Liver (tissue), 9 donors: ENCODE results near the gene KIRREL3. TPM values are rescaled to one million over a fixed set of nuclear protein-coding genes. Genes with fewer than 3 reads are reported as not detected.

ENCODE experiments used
- DNase-seq: peaks from one replicate; pipeline ENCODE4 v3.0.0-alpha.2; 2017; ENCODE audit warnings: low spot score
- H3K27ac ChIP-seq, 2 donors: one replicate each; pipeline ENCODE4 v1.7.0; 2013; ENCODE audit warnings: inconsistent platforms in 2 of 2, low read length in 2 of 2, control low read depth in 1 of 2, low read depth in 1 of 2, mild to moderate bottlenecking in 1 of 2
- H3K27me3 ChIP-seq, 4 donors: one replicate each; pipeline versions ENCODE4 v1.6.1 to v1.7.0; 2013; ENCODE audit warnings: low read length in 3 of 4, inconsistent platforms in 1 of 4, mild to moderate bottlenecking in 1 of 4, moderate library complexity in 1 of 4; ENCODE audit not compliant: control insufficient read depth in 4 of 4, insufficient read depth in 4 of 4
- H3K36me3 ChIP-seq, 4 donors: one replicate each; pipeline versions ENCODE4 v1.6.1 to v1.7.0; 2013; ENCODE audit warnings: low read length in 3 of 4, mild to moderate bottlenecking in 3 of 4, low read depth in 1 of 4, moderate library complexity in 1 of 4; ENCODE audit not compliant: control insufficient read depth in 4 of 4, insufficient read depth in 3 of 4
- H3K4me1 ChIP-seq, 4 donors: one replicate each; pipeline versions ENCODE4 v1.6.1 to v1.7.0; 2013; ENCODE audit warnings: low read length in 3 of 4, mild to moderate bottlenecking in 3 of 4, moderate library complexity in 1 of 4; ENCODE audit not compliant: control insufficient read depth in 4 of 4, insufficient read depth in 4 of 4
- H3K4me3 ChIP-seq, 3 donors: one replicate each; pipeline versions ENCODE4 v1.6.1 to v1.7.0; 2013; ENCODE audit warnings: low read length in 3 of 3, control low read depth in 1 of 3, low read depth in 1 of 3, mild to moderate bottlenecking in 1 of 3
- H3K9ac ChIP-seq, 2 donors: one replicate each; pipeline ENCODE4 v1.7.0; 2013; ENCODE audit warnings: low read length in 2 of 2, mild to moderate bottlenecking in 2 of 2, moderate library complexity in 2 of 2, control low read depth in 1 of 2, low read depth in 1 of 2
- H3K9me3 ChIP-seq, 4 donors: one replicate each; pipeline versions ENCODE4 v1.6.1 to v1.7.0; 2013; ENCODE audit warnings: low read length in 3 of 4; ENCODE audit not compliant: control insufficient read depth in 4 of 4
- FOXA1 ChIP-seq: IDR thresholded peaks from 2 replicates; pipeline ENCODE4 v1.6.1; 2016; ENCODE audit warnings: antibody characterized with exemption
- FOXA2 ChIP-seq: IDR thresholded peaks from 2 replicates; pipeline ENCODE4 v1.6.1; 2016; ENCODE audit warnings: antibody characterized with exemption
- GABPA ChIP-seq, 2 donors: IDR thresholded peaks in 1 of 2; conservative IDR thresholded peaks in 1 of 2; 2 replicates each; pipeline ENCODE4 v1.6.1; 2016; ENCODE audit warnings: antibody characterized with exemption in 2 of 2, mild to moderate bottlenecking in 1 of 2, moderate library complexity in 1 of 2
- HNF4A ChIP-seq, 2 donors: conservative IDR thresholded peaks; 2 replicates each; pipeline ENCODE4 v1.6.1; 2016; ENCODE audit warnings: antibody characterized with exemption in 2 of 2, mild to moderate bottlenecking in 2 of 2
- JUND ChIP-seq, 2 donors: IDR thresholded peaks; 2 replicates each; pipeline ENCODE4 v1.6.1; 2016; ENCODE audit warnings: antibody characterized with exemption in 2 of 2
- NR2F2 ChIP-seq: IDR thresholded peaks from 2 replicates; pipeline ENCODE4 v1.6.1; 2016; ENCODE audit warnings: antibody characterized with exemption
- RAD21 ChIP-seq, 2 donors: IDR thresholded peaks; 2 replicates each; pipeline ENCODE4 v1.6.1; 2016; ENCODE audit warnings: antibody characterized with exemption in 2 of 2, mild to moderate bottlenecking in 2 of 2
- RXRA ChIP-seq, 2 donors: IDR thresholded peaks; 2 replicates each; pipeline ENCODE4 v1.6.1; 2017 to 2018; ENCODE audit warnings: antibody characterized with exemption in 2 of 2, mild to moderate bottlenecking in 1 of 2
- SP1 ChIP-seq: IDR thresholded peaks from 2 replicates; pipeline ENCODE4 v1.6.1; 2018; ENCODE audit warnings: antibody characterized with exemption, mild to moderate bottlenecking
- YY1 ChIP-seq: IDR thresholded peaks from 2 replicates; pipeline ENCODE4 v1.6.1; 2016; ENCODE audit warnings: antibody characterized with exemption, mild to moderate bottlenecking
- WGBS: extraction: QIAGEN DNeasy Blood & Tissue Kit; methylation state at CpG from one replicate; pipeline ENCODE4 v1.1.7; 2013; 5-methylcytosine and 5-hydroxymethylcytosine counted together
- polyA plus RNA-seq, 2 donors: library from polyadenylated mRNA; stranded (reverse) in 1 of 2; unstranded in 1 of 2; fragments of 200-250 nt in 1 of 2; fragments of >200 nt in 1 of 2; fragmentation: Nextera tagmentation in 1 of 2; extraction: Ambion mirVana in 1 of 2; gene quantifications; one replicate each; pipeline versions ENCODE4 v1.2.1 to v1.2.3, GENCODE V29; 2013 to 2015
- total RNA-seq, 2 donors: library from RNA; depleted of rRNA; stranded (reverse); fragments of >200 nt; gene quantifications; one replicate each; pipeline ENCODE4 v1.2.3, GENCODE V29; 2014
- TF ChIP-seq, protein P1 (sequence below): IDR thresholded peaks from 2 replicates; pipeline ENCODE4 v1.6.1; 2016; ENCODE audit warnings: antibody characterized with exemption, mild to moderate bottlenecking
- TF ChIP-seq, protein P2 (sequence below): IDR thresholded peaks from 2 replicates; pipeline ENCODE4 v1.6.1; 2016; ENCODE audit warnings: antibody characterized with exemption
- donor health status: healthy.
- donor health status: healthy.
- donor health status: healthy.
- donor health status: healthy.
- donor health status: healthy.

Gene KIRREL3
- total and polyA plus RNA-seq, 4 donors: 0.03 to 0.29 (median 0.08) TPM; not detected in 1

GRCh38 chr11:127034973-127035372 is 34.4 kb upstream of the KIRREL3 start (continued):
- peak; percentile 33 to 67 for TF ChIP-seq RXRA (IDR thresholded peaks at IDR 0.05)
- peak; percentile 10 for TF ChIP-seq FOXA2
- peak; percentile 45 for TF ChIP-seq SP1
- TF ChIP-seq, protein P1, sequence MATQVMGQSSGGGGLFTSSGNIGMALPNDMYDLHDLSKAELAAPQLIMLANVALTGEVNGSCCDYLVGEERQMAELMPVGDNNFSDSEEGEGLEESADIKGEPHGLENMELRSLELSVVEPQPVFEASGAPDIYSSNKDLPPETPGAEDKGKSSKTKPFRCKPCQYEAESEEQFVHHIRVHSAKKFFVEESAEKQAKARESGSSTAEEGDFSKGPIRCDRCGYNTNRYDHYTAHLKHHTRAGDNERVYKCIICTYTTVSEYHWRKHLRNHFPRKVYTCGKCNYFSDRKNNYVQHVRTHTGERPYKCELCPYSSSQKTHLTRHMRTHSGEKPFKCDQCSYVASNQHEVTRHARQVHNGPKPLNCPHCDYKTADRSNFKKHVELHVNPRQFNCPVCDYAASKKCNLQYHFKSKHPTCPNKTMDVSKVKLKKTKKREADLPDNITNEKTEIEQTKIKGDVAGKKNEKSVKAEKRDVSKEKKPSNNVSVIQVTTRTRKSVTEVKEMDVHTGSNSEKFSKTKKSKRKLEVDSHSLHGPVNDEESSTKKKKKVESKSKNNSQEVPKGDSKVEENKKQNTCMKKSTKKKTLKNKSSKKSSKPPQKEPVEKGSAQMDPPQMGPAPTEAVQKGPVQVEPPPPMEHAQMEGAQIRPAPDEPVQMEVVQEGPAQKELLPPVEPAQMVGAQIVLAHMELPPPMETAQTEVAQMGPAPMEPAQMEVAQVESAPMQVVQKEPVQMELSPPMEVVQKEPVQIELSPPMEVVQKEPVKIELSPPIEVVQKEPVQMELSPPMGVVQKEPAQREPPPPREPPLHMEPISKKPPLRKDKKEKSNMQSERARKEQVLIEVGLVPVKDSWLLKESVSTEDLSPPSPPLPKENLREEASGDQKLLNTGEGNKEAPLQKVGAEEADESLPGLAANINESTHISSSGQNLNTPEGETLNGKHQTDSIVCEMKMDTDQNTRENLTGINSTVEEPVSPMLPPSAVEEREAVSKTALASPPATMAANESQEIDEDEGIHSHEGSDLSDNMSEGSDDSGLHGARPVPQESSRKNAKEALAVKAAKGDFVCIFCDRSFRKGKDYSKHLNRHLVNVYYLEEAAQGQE: no peak
- no peak for TF ChIP-seq NR2F2
- TF ChIP-seq HNF4A (conservative IDR thresholded peaks at IDR 0.05): peak; percentile 66 to 71
- TF ChIP-seq RAD21 (IDR thresholded peaks at IDR 0.05): peak in 1 of 2 donors; percentile 14
- TF ChIP-seq FOXA1: no peak

DNA sequence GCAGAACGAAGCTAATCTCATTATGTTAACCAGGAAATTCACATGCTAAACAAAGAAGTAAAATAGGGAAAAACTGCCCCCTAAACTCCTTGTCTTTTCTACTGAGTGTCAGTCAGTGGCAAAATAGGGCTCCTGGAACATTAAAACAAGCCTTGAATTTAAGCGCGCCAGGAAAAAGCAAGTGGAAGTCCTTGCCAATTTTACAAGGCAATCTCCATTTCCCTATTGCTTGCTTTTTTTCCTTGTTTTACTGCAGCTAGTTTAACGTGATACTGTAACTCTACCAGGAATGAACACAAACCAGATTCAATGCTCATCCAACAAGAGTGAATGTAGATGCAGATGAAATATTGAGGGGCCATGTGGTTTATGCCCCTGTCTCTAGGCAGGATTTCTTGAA is 28.1 kb upstream of the KIRREL3 start:
- no peak overlapping the region for H3K27ac ChIP-seq
- H3K27me3 ChIP-seq: no peaks in the 10 kb centered on the region
- peaks cover 0 to 11% (median 1%) of the 10 kb centered on the region in 4 donors for H3K4me1 ChIP-seq
- no peak overlapping the region for H3K9ac ChIP-seq
- no peaks in the 10 kb centered on the region for H3K9me3 ChIP-seq
- DNase-seq: no peak
- H3K36me3 ChIP-seq: no peaks in the 10 kb centered on the region
- H3K4me3 ChIP-seq: no peak overlapping the region
- TF ChIP-seq JUND (IDR thresholded peaks at IDR 0.05) (no peak), YY1 (no peak), RXRA (IDR thresholded peaks at IDR 0.05) (no peak)
- TF ChIP-seq, protein P1: no peak
- WGBS: 63% methylated on average over 4 of the region's 4 CpGs

- H3K27me3 ChIP-seq: no peaks in the 10 kb centered on the region
- H3K36me3 ChIP-seq: no peaks in the 10 kb centered on the region
- TF ChIP-seq, protein P2, sequence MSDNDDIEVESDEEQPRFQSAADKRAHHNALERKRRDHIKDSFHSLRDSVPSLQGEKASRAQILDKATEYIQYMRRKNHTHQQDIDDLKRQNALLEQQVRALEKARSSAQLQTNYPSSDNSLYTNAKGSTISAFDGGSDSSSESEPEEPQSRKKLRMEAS: no peak
- TF ChIP-seq GABPA (IDR thresholded peaks at IDR 0.05 in 1 of 2, conservative IDR thresholded peaks at IDR 0.05 in 1 of 2): no peak
- H3K27ac ChIP-seq: no peak overlapping the region
- no peak for DNase-seq
- peaks cover 0 to 11% (median 1%) of the 10 kb centered on the region in 4 donors for H3K4me1 ChIP-seq
- H3K4me3 ChIP-seq: no peak overlapping the region
- no peaks in the 10 kb centered on the region for H3K9me3 ChIP-seq
- no peak overlapping the region for H3K9ac ChIP-seq
- 88% methylated on average over 5 of the region's 5 CpGs for WGBS
These were observed 27.2 kb upstream of the KIRREL3 start for GRCh38 chr11:127027789-127028188.
